ENCODE results near the gene TMEFF2.

Gene TMEFF2

DNA sequence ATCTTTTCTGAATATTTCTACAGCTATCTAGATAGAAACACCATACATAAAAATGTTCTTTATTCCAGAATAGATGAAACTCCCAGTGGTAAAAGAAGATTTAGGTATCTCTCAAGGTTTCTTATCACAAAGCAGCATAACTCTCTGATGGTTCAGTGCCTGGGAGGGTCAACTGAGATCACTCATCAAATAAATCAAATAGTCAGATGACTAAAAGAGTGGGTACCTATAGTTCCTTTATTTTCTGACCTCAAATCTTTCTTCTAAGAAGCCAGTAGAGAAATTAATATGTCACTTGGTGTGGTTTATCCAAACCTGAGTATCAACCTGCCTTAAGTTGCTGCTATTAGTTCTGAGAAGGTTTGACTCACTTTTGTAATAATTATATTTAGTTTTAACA is 120.9 kb downstream of the TMEFF2 start:
- TF ChIP-seq SIN3A (IDR thresholded peaks at IDR 0.05; ENCODE audit: borderline replicate concordance, insufficient read depth, low read length) (no peak), FOXP2 (optimal IDR thresholded peaks at IDR 0.05; ENCODE audit: borderline replicate concordance, extremely low read depth, extremely low read length, insufficient read depth) (no peak), POLR2AphosphoS5 (IDR thresholded peaks at IDR 0.05; ENCODE audit: low read depth, low read length) (no peak), TAF1 (IDR thresholded peaks at IDR 0.05; ENCODE audit: borderline replicate concordance, insufficient read depth, low read length) (no peak)

- TF ChIP-seq SIN3A (IDR thresholded peaks at IDR 0.05; ENCODE audit: borderline replicate concordance, insufficient read depth, low read length) (no peak), FOXP2 (optimal IDR thresholded peaks at IDR 0.05; ENCODE audit: borderline replicate concordance, extremely low read depth, extremely low read length, insufficient read depth) (no peak), TAF1 (IDR thresholded peaks at IDR 0.05; ENCODE audit: borderline replicate concordance, insufficient read depth, low read length) (no peak)
These were observed 122.0 kb downstream of the TMEFF2 start for GRCh38 chr2:192072778-192073177.

DNA sequence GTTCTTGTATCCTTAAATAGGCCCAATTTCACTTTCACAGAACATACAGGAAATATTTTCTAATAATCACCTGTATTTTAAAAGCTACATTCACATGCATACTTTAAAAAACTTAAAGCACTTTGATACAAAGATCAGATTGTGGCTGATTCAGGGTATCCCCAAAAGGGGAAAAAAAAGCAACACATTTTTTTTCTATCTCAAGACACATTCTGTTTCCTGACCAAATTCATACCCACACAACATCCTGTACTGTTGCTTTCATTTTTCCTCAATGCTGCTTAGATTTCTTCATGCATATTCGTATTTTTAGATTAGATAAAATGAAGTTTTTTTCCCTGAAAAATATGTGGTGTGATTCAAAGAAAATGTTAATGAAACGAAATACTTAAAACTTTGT is 122.5 kb downstream of the TMEFF2 start:
- TF ChIP-seq POLR2AphosphoS5 (IDR thresholded peaks at IDR 0.05; ENCODE audit: low read depth, low read length) (no peak), SIN3A (IDR thresholded peaks at IDR 0.05; ENCODE audit: borderline replicate concordance, insufficient read depth, low read length) (no peak), FOXP2 (optimal IDR thresholded peaks at IDR 0.05; ENCODE audit: borderline replicate concordance, extremely low read depth, extremely low read length, insufficient read depth) (no peak), TAF1 (IDR thresholded peaks at IDR 0.05; ENCODE audit: borderline replicate concordance, insufficient read depth, low read length) (no peak)
- TF ChIP-seq, protein P1, sequence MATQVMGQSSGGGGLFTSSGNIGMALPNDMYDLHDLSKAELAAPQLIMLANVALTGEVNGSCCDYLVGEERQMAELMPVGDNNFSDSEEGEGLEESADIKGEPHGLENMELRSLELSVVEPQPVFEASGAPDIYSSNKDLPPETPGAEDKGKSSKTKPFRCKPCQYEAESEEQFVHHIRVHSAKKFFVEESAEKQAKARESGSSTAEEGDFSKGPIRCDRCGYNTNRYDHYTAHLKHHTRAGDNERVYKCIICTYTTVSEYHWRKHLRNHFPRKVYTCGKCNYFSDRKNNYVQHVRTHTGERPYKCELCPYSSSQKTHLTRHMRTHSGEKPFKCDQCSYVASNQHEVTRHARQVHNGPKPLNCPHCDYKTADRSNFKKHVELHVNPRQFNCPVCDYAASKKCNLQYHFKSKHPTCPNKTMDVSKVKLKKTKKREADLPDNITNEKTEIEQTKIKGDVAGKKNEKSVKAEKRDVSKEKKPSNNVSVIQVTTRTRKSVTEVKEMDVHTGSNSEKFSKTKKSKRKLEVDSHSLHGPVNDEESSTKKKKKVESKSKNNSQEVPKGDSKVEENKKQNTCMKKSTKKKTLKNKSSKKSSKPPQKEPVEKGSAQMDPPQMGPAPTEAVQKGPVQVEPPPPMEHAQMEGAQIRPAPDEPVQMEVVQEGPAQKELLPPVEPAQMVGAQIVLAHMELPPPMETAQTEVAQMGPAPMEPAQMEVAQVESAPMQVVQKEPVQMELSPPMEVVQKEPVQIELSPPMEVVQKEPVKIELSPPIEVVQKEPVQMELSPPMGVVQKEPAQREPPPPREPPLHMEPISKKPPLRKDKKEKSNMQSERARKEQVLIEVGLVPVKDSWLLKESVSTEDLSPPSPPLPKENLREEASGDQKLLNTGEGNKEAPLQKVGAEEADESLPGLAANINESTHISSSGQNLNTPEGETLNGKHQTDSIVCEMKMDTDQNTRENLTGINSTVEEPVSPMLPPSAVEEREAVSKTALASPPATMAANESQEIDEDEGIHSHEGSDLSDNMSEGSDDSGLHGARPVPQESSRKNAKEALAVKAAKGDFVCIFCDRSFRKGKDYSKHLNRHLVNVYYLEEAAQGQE (IDR thresholded peaks at IDR 0.05; ENCODE audit: insufficient read depth in 1 of 2, low read depth in 2 of 2, low read length in 2 of 2), result no peak

DNA sequence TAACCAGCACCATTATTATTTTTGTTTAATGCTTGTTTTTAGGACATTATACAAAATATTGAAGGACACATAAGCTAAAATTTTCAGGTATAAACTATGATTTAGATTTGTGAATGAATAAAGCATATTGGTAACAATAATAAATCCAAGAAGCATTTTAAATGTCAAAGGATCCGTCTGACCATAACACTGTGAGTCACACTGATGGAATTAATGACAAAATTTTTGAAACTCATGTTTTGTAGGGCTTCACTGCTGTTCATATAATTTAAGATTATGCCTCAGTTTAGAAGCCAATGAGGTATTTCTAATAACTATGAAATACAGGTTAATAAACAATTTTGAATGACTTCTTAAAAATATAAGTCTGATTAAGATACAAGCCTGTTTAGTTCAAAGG is 124.6 kb downstream of the TMEFF2 start:
- TF ChIP-seq TAF1 (IDR thresholded peaks at IDR 0.05; ENCODE audit: borderline replicate concordance, insufficient read depth, low read length), result no peak
- no peak for TF ChIP-seq FOXP2 (optimal IDR thresholded peaks at IDR 0.05; ENCODE audit: borderline replicate concordance, extremely low read depth, extremely low read length, insufficient read depth)
- TF ChIP-seq SIN3A (IDR thresholded peaks at IDR 0.05; ENCODE audit: borderline replicate concordance, insufficient read depth, low read length), result no peak
- TF ChIP-seq, protein P1 (IDR thresholded peaks at IDR 0.05; ENCODE audit: insufficient read depth in 1 of 2, low read depth in 2 of 2, low read length in 2 of 2), result no peak
- TF ChIP-seq POLR2AphosphoS5 (IDR thresholded peaks at IDR 0.05; ENCODE audit: low read depth, low read length), result no peak

- no peak for TF ChIP-seq FOXP2 (optimal IDR thresholded peaks at IDR 0.05; ENCODE audit: borderline replicate concordance, extremely low read depth, extremely low read length, insufficient read depth)
- TF ChIP-seq TAF1 (IDR thresholded peaks at IDR 0.05; ENCODE audit: borderline replicate concordance, insufficient read depth, low read length), result no peak
- TF ChIP-seq SIN3A (IDR thresholded peaks at IDR 0.05; ENCODE audit: borderline replicate concordance, insufficient read depth, low read length), result no peak
- TF ChIP-seq, protein P1 (IDR thresholded peaks at IDR 0.05; ENCODE audit: insufficient read depth in 1 of 2, low read depth in 2 of 2, low read length in 2 of 2), result no peak
- TF ChIP-seq POLR2AphosphoS5 (IDR thresholded peaks at IDR 0.05; ENCODE audit: low read depth, low read length), result no peak
These were observed 125.3 kb downstream of the TMEFF2 start for GRCh38 chr2:192069417-192069816.

DNA sequence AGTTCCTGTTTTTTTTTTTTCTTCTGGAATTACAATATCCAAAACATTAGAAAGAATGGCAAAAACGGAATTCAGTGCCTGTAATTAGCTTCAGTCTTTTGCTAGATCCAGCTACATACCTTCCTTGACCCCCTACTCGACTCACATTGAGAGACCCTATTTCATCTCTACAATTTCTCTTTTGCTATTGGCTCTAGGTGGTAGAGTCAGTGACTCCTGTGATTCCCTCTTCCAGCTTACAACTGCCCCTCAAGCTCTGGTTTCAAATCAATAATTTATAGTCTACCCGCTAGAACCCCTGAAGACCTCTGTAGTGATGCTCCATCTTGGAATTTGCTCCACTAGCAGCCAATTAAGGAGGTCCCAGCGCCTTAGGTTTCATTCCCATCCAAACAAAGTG is 125.8 kb downstream of the TMEFF2 start:
- TF ChIP-seq TAF1 (IDR thresholded peaks at IDR 0.05; ENCODE audit: borderline replicate concordance, insufficient read depth, low read length), result no peak

- TF ChIP-seq FOXP2 (optimal IDR thresholded peaks at IDR 0.05; ENCODE audit: borderline replicate concordance, extremely low read depth, extremely low read length, insufficient read depth) (no peak), TAF1 (IDR thresholded peaks at IDR 0.05; ENCODE audit: borderline replicate concordance, insufficient read depth, low read length) (no peak), SIN3A (IDR thresholded peaks at IDR 0.05; ENCODE audit: borderline replicate concordance, insufficient read depth, low read length) (no peak), POLR2AphosphoS5 (IDR thresholded peaks at IDR 0.05; ENCODE audit: low read depth, low read length) (no peak)
- TF ChIP-seq, protein P1 (IDR thresholded peaks at IDR 0.05; ENCODE audit: insufficient read depth in 1 of 2, low read depth in 2 of 2, low read length in 2 of 2), result no peak
These were observed 127.1 kb downstream of the TMEFF2 start for GRCh38 chr2:192067631-192068030.

Data from PFSK-1 (cell line).